KBM-7 (cell line): ENCODE results near the gene PODXL.
"Not testable (repeated sequence)": the region's sequence is repeated elsewhere in the genome, so short reads cannot be mapped to it uniquely, and the experiment has no call there.

Experiments used
- DNase-seq: peaks from one replicate; pipeline ENCODE4 v3.0.0-alpha.2; 2015
- in situ Hi-C: fragments of 300-500 bp; cut with MboI; formaldehyde crosslinking; loops from 2 replicates; pipeline ENCODE4 v1.14.3; 2020; ENCODE audit warnings: low sequenced_read_pairs, low pct_unique_long_range_greater_than_20kb, mixed read lengths

PODXL gene

GRCh38 chr7:131467788-131468187, 88.6 kb downstream of the PODXL start:
- DNase-seq: no peak
- in situ Hi-C loops: no loop called here

GRCh38 chr7:131466735-131467365, 89.6 kb downstream of the PODXL start:
- in situ Hi-C loops: no loop called here
- no peak for DNase-seq

GRCh38 chr7:131462715-131463114, 93.7 kb downstream of the PODXL start:
- in situ Hi-C loops, DNase-seq: not testable (repeated sequence)

- in situ Hi-C loops: no loop called here
- DNase-seq: no peak
Observed at GRCh38 chr7:131462059-131462458, 94.4 kb downstream of the PODXL start.

DNA sequence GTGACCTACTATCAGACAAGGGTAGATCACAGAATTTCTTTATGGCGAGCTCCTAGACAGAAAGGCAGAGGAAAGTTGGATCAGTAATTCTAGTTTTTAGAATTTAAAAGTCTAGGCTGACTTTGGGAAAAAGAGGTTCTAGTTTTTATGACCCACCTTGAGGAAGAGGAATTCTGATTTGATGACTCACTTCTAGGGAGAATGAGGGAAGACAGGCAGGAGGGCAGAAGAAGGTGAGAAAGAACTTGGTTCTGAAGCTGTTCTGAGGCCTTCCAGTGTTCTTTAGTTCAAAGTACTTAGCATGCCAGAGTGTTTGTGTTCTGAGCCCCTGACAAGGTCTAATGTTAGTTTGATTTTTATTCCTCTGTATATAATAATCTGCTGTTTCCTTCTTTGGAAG, 97.2 kb downstream of the PODXL start:
- no peak for DNase-seq
- in situ Hi-C loops: no loop called here

- in situ Hi-C loops: no loop called here
- DNase-seq: no peak
Observed at GRCh38 chr7:131456338-131456737, 100.1 kb downstream of the PODXL start.

- no peak for DNase-seq
- in situ Hi-C loops: no loop called here
Observed at GRCh38 chr7:131455546-131455945, 100.9 kb downstream of the PODXL start.

DNA sequence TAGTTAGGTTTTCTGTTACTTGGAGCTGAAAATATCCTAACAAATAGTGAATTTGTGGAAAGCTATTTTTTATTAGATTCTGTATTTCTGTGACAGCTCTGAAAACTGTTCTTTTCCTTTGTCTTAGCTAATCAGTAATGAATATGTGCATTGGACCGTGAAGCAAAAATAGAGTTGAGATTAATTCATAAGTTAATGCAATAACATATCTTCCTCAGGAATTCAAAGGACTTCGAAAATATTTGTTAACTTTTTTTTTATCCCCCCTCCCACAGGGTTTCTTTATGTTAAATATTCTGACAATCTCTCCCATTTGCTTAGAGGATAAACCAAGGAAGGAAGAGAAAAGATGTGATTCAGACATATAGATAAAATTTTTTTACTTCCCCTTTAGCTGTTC, 101.4 kb downstream of the PODXL start:
- no peak for DNase-seq
- in situ Hi-C loops: no loop called here

DNA sequence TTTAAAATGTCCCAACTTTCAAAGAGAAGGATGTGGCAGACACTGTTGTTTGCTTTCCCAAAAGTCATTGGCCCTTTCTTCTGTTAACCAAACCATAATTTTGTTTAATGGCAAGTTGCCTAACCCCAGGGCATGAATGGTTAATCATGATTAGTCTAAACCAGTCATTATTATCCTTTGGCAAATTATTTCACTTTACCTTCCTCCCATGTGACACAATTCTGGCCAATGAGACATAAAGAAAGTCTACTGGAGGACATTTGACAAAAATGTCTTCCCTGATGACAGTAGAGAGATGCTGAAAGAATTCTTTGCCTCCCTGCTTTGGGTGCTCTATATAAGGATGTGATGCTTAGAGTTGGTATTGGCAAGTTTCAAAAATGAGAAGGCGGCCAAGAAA, 101.9 kb downstream of the PODXL start:
- in situ Hi-C loops: no loop called here
- no peak for DNase-seq
